COLO668 (cell line): ENCODE results near the gene GPHB5.
"Not testable (repeated sequence)": the region's sequence is repeated elsewhere in the genome, so short reads cannot be mapped to it uniquely, and the experiment has no call there.

Experiments used
- DNase-seq: peaks from one replicate; lab custom pipeline; 2025; ENCODE audit not compliant: unreplicated experiment; lab: John Stamatoyannopoulos, UW

Gene GPHB5

GRCh38 chr14:63318835-63319234 lies at the start of gene GPHB5:
TSS of gene GPHB5 (minus strand) at chr14:63318935. CDS start at chr14:63317849, 1,086 bp downstream.
- no peak for DNase-seq

GRCh38 chr14:63367742-63368364 lies 49.1 kb upstream of the GPHB5 start:
- DNase-seq: no peak

- peak; percentile 46 for DNase-seq
Observed at GRCh38 chr14:63362389-63362819, 43.7 kb upstream of the GPHB5 start.

GRCh38 chr14:63361790-63362189 lies 43.1 kb upstream of the GPHB5 start:
- peak; percentile 17 for DNase-seq

- no peak for DNase-seq
Observed at GRCh38 chr14:63357841-63358240, 39.1 kb upstream of the GPHB5 start.

- peak; percentile 26 for DNase-seq
Observed at GRCh38 chr14:63345826-63346225, 27.1 kb upstream of the GPHB5 start.

GRCh38 chr14:63344336-63344735 lies 25.6 kb upstream of the GPHB5 start:
- no peak for DNase-seq

- no peak for DNase-seq
Observed at GRCh38 chr14:63343878-63344277, 25.1 kb upstream of the GPHB5 start.

GRCh38 chr14:63342371-63342770 lies 23.6 kb upstream of the GPHB5 start:
- no peak for DNase-seq

- DNase-seq: no peak
Observed at GRCh38 chr14:63328787-63329737, 10.3 kb upstream of the GPHB5 start.

- no peak for DNase-seq
Observed at GRCh38 chr14:63326840-63327239, 8.1 kb upstream of the GPHB5 start.

- DNase-seq: no peak
Observed at GRCh38 chr14:63322897-63323573, 4.3 kb upstream of the GPHB5 start.

GRCh38 chr14:63322472-63322871 lies 3.7 kb upstream of the GPHB5 start:
- no peak for DNase-seq

GRCh38 chr14:63308723-63309317 lies 9.9 kb downstream of the GPHB5 start:
- DNase-seq: peak; percentile 55

- DNase-seq: not testable (repeated sequence)
Observed at GRCh38 chr14:63304429-63304828, 14.3 kb downstream of the GPHB5 start.

GRCh38 chr14:63301891-63302534 lies 16.7 kb downstream of the GPHB5 start:
- DNase-seq: no peak

GRCh38 chr14:63300854-63301253 lies 17.9 kb downstream of the GPHB5 start:
- DNase-seq: no peak

- DNase-seq: no peak
Observed at GRCh38 chr14:63299351-63300110, 19.2 kb downstream of the GPHB5 start.

- no peak for DNase-seq
Observed at GRCh38 chr14:63297372-63298063, 21.2 kb downstream of the GPHB5 start.
